Endothelial cell of umbilical vein (primary cell): Measurements from ENCODE around the gene TPPP2.

Source experiments
- CTCF ChIP-seq, 2 donors: IDR thresholded peaks; 1 replicate in 1 of 2; 2 replicates in 1 of 2; pipeline ENCODE4 v1.5.1; 2011; ENCODE audit warnings: low read length in 2 of 2, mild to moderate bottlenecking in 2 of 2, moderate library complexity in 2 of 2, control low read depth in 1 of 2, inconsistent platforms in 1 of 2, low read depth in 1 of 2; ENCODE audit not compliant: insufficient read depth in 1 of 2; ENCODE audit errors: extremely low read depth in 1 of 2
- EZH2 ChIP-seq: IDR thresholded peaks from 2 replicates; pipeline ENCODE4 v1.6.1; 2012; ENCODE audit warnings: borderline replicate concordance, low read depth, mild to moderate bottlenecking, moderate library complexity, low read length, inconsistent platforms; ENCODE audit not compliant: severe bottlenecking
- FOS ChIP-seq: IDR thresholded peaks from 2 replicates; pipeline ENCODE4 v1.6.1; 2011; ENCODE audit warnings: mild to moderate bottlenecking, low read length, moderate library complexity, borderline replicate concordance; ENCODE audit not compliant: insufficient read depth
- JUN ChIP-seq: IDR thresholded peaks from 2 replicates; pipeline ENCODE4 v1.6.1; 2011; ENCODE audit warnings: borderline replicate concordance, low read depth; ENCODE audit not compliant: insufficient read length, insufficient read depth
- MYC ChIP-seq: IDR thresholded peaks from one replicate; pipeline ENCODE4 v1.6.1; 2011; ENCODE audit warnings: mild to moderate bottlenecking, low read depth, low read length
- POLR2A ChIP-seq: IDR thresholded peaks from 2 replicates; pipeline ENCODE4 v1.6.1; 2012; ENCODE audit warnings: low read depth, mild to moderate bottlenecking, control low read depth, low read length
- POLR2AphosphoS5 ChIP-seq: IDR thresholded peaks from 2 replicates; pipeline ENCODE4 v1.6.1; 2012; ENCODE audit warnings: low read depth, mild to moderate bottlenecking, control low read depth, low read length, moderate library complexity; ENCODE audit not compliant: insufficient read depth
- TF ChIP-seq, protein P1 (sequence below): IDR thresholded peaks from 2 replicates; pipeline ENCODE4 v1.6.1; 2011; ENCODE audit not compliant: insufficient read depth, insufficient read length

- TF ChIP-seq EZH2: no peak
- TF ChIP-seq JUN: no peak
- no peak for TF ChIP-seq CTCF (IDR thresholded peaks at IDR 0.05; ENCODE audit: extremely low read depth in 1 of 2, insufficient read depth in 1 of 2, low read depth in 1 of 2, low read length in 2 of 2)
- TF ChIP-seq POLR2AphosphoS5: no peak
- TF ChIP-seq, protein P1, sequence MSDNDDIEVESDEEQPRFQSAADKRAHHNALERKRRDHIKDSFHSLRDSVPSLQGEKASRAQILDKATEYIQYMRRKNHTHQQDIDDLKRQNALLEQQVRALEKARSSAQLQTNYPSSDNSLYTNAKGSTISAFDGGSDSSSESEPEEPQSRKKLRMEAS: no peak
- no peak for TF ChIP-seq POLR2A
- TF ChIP-seq FOS: no peak
- no peak for TF ChIP-seq MYC
Observed at GRCh38 chr14:21078287-21078686, 48.3 kb downstream of the TPPP2 start.
